ENCODE results near the gene MPC1L.

The MPC1L gene

GRCh38 chrX:40628506-40628905, 5.3 kb downstream of the MPC1L start:
- DNase-seq (ENCODE audit: low spot score): no peak

- DNase-seq (ENCODE audit: low spot score): no peak
Observed at GRCh38 chrX:40632199-40632598, 9.0 kb downstream of the MPC1L start.

GRCh38 chrX:40637687-40638086, 14.5 kb downstream of the MPC1L start:
- DNase-seq (ENCODE audit: low spot score): no peak

- no peak for DNase-seq (ENCODE audit: low spot score)
Observed at GRCh38 chrX:40644176-40644575, 20.9 kb downstream of the MPC1L start.

- no peak for DNase-seq (ENCODE audit: low spot score)
Observed at GRCh38 chrX:40644821-40645358, 21.7 kb downstream of the MPC1L start.

- peak; percentile 2 for DNase-seq (ENCODE audit: low spot score)
Observed at GRCh38 chrX:40646489-40647306, 23.5 kb downstream of the MPC1L start.

GRCh38 chrX:40647307-40648197, 24.3 kb downstream of the MPC1L start, which contains the start of gene CXorf38:
CXorf38 (minus strand) TSS chrX:40647561; CDS start chrX:40647520, 41 bp downstream.
- DNase-seq (ENCODE audit: low spot score): peak; percentile 85

GRCh38 chrX:40651620-40652223, 28.5 kb downstream of the MPC1L start:
- DNase-seq (ENCODE audit: low spot score): peak; percentile 59

GRCh38 chrX:40652664-40653063, 29.4 kb downstream of the MPC1L start:
- no peak for DNase-seq (ENCODE audit: low spot score)

- no peak for DNase-seq (ENCODE audit: low spot score)
Observed at GRCh38 chrX:40653535-40653934, 30.3 kb downstream of the MPC1L start.

- no peak for DNase-seq (ENCODE audit: low spot score)
Observed at GRCh38 chrX:40660381-40660780, 37.2 kb downstream of the MPC1L start.

GRCh38 chrX:40661489-40661888, 38.3 kb downstream of the MPC1L start:
- DNase-seq (ENCODE audit: low spot score): no peak

- DNase-seq (ENCODE audit: low spot score): no peak
Observed at GRCh38 chrX:40663078-40663740, 40.0 kb downstream of the MPC1L start.

GRCh38 chrX:40663880-40664630, 40.8 kb downstream of the MPC1L start:
- no peak for DNase-seq (ENCODE audit: low spot score)

- DNase-seq (ENCODE audit: low spot score): no peak
Observed at GRCh38 chrX:40671126-40671525, 47.9 kb downstream of the MPC1L start.

Measured in SK-N-DZ (cell line).